Stimulated activated CD4-positive, alpha-beta T cell treated with anti-CD3 and anti-CD28 coated beads, Interleukin-4, amount 100 ng/mL, for 48 hours (primary cell): ENCODE data around the gene THSD4.

Experiments used
- DNase-seq, 2 donors: peaks; one replicate each; pipeline ENCODE4 v3.0.0-alpha.2; 2020; ENCODE audit warnings: low read depth in 2 of 2

The THSD4 gene

DNA sequence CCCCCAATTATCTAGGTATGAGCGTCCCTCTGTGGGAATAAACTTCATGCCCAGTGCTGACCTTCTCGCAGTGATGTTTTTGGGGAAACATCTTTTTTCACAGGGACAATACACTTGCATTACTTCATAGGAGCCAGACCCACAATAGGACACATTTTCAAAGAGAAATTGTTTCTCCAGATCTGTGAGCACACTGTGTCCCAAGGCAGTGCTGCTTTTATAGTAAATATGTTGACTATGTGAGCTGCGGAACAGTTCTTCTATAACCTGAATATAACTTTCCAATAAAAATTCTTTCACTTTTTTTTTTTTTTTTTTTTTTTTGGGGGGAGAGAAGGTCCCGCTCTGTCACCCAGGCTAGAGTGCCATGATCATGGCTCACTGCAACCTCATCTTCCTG, 17.4 kb upstream of the THSD4 start:
- no peak for DNase-seq

DNA sequence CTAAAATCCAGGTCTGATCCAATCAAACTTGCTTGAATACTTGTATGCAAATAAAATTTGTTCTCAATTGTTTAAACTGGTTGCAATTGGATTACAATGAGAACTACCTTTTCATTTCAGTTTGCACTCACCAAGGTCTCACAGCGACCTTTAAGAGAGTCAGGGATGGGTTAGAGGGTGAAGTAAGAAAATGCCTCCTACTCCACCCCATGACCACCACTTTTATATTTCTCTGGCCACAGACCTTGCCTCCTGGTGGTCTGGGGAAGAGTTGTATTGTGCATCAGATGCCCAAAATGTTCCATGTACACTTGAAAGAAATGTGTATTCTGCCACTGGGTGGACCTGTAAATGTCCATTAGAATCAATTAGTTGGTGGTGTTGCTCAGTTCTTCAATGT, 16.4 kb upstream of the THSD4 start:
- DNase-seq: no peak

DNA sequence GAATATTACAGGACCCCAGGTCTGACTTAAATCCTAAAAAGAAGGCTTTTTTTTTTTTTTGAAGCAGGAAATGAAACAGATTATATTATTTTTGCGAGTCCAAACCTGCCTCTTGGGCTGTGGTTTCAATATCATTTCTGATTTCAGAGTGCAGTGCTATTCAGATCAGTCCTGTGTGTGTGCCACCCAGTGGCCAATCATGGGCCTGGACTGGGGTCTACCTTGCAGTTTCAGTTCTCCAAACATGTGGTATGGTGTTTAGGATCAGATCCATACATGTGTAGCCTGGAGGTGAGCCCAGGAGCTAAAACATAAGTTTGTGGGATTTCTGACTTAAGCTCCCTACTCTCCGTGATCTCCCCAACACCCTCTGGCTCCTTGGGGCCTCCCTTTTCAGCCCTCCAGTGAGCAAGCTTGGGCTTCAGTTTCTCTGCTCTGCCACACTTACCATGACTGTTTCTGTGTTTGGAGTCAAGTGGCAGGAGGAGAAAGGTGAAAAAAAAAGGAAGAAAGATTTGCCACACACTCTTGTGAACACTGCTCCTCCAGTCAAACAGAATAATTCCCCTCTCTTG, 12.1 kb upstream of the THSD4 start:
- DNase-seq: no peak

DNA sequence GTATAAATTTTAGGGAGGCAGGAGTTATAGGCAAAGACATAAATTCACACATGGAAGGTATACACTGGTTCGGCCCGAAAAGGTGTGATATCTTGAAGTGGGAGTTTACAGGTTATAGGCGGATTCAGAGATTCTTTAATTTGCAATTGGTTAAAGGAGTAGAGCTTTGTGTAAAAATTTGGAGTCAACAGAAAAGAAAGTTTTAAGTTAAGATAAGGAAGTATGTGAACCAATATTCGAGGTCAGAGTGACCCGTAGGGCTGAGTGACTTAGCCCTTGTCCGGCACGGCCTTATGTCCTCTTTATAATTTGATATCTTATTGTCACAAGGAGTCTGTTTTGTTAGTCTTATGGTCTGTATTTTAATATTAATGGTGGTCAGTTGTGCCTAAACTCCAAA, 10.6 kb upstream of the THSD4 start:
- DNase-seq: no peak

DNA sequence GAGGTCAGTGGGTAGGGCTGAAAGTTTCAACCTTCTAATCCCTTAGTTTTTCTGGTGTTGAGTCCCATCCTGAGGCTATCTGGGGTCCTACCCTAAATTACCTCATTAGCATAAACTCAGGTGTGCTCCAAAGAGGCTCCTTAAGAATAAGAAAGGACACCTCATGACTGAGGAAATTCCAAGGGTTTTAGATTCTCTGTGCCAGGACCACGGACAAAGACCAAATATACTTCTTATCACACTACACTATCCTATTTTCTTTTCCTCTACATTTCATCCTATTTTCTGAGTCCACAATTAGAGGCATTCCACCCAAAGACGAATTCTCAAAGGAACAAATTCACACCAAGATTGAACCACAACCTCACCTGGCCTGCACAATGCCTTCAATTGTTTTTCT, 9.8 kb upstream of the THSD4 start:
- DNase-seq: no peak

DNA sequence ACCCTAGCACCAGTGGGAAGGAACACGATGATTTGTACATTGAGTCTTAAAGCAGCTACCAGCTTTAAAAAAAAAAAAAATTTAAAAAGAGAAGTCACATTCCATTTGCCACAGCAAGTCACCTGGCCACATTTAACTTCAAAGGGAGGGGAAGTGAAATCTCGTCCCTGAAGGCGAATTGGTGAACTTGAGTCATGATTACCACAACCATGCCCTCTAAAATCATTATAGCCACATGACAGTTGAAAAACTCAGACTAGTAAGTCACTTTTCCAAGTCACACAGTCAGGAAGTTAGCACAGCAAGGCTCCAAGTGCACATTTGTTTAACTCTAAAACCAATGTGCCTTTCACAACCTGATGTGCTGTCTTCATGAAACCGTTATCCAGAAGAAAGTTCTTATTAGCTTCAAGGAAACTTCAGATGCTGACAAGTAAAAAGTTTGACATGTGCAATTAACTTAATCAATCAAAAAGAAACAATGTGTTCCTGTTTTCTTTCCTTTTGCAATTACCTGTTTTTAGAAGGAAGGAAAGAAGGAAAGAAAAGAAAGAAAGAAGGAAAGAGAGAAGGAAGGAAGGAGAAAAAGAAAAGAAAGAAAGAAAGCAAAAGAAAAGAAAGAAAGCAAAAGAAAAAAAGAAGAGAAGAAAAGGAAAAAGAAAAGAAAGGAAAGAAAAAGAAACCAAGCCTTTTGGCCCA, 8.3 kb upstream of the THSD4 start:
- DNase-seq: no peak

DNA sequence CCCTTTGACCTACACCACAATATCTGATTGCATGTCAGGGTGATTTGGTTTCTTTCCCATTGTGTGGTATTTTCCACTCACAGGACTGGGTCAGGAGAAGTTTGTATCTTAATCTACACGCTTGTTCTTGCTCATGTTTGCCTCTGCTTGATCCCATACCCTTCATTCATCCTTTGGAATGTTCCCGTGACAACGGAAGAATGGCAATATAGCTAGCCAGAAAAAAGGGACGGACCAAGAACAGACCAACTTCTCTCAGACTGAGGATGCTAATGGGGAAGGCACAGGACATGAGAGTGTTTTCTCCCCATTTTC, 7.8 kb upstream of the THSD4 start:
- DNase-seq: no peak

DNA sequence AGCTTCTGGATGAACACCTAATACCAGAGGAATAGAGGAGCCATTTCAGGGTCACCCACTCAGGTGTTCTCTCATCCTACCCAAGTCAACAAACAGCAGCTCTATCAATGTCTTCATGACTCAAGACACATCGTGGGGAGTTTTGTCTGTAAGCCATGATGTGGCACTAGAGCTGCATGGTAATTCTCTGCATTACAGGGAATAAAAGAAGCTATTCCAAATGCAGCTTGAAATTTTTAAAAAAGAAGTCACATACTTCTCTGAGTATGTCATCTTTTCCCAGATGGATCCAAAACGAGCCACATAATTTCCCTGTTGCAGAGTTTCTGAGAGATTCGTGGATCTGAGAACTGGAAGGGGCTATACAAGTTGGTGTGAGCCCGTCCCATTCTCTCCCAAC, 6.1 kb upstream of the THSD4 start:
- no peak for DNase-seq

DNA sequence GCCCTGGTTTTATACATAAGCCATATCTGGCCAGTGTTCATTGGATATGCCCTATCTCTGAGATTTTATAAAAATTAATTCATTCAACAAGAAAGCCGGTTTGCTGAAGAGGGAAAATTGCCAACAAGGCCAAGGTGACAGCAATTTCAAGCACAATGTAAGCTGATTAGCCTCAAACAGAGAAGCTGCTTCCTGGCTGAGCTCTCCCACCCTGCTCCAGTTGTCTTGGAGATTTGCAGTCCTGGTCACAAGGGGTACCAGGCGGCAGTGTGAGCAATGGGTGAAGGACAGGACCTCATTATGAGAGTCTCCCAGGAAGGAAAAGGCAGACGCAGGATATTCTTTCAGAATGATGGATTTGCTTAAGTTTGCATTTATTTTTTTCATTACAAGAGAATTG, 5.4 kb upstream of the THSD4 start:
- DNase-seq: no peak

DNA sequence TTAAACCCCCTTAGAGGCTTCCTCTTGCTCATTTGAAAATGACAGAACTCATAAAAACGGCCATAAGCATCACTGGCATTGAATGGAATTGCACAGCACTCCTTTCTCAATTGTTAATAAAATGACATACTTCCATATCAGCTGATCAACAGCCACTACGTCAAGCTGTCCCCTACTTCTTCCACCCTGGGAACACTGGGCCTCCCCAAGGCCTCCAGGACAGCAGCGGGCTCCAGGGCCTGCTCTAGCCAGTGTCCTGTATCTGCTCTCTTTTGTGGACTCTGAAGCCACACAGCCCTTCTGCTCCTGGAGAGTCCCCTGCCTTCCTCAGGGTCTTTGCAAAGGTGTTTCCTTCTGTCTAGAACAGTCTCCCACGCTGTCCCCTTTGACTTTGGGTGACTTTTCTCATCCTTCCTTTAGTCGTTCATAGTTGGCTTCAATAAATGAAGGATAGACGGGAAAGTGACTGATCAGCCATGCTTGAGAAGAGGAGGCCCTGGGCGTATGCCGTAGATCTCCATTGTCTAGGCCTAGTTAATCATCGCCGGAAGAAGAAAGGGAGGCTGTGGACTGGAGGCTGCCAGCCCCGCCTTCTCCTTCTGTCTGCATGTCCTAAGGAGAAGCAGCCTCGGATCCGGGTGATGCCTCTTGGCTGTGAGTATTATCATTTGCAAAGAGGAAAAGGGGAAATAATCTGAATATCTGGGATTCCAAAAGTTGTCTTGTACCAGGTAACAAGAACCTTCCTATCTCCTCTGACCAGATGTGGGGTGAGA, 4.7 kb upstream of the THSD4 start:
- DNase-seq: no peak

DNA sequence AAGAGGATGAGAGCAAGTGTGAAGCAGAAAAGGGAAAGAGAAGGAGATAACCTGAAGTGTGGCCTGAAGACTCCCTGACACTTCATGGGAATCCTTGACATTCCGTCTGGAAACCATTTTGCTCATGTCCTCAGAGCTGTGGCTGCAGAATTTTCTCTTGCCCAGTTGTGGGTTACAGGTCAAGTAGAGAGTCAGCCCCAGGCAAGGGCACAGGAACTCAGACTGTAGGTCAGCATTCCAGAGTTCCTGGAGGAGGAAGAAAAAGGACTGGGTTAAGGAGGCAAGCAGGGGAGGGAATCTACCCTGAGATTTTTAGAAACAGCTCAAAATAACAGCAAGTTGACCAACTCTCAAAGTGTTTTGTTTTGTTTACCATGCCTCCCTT, 4.1 kb upstream of the THSD4 start:
- no peak for DNase-seq

DNA sequence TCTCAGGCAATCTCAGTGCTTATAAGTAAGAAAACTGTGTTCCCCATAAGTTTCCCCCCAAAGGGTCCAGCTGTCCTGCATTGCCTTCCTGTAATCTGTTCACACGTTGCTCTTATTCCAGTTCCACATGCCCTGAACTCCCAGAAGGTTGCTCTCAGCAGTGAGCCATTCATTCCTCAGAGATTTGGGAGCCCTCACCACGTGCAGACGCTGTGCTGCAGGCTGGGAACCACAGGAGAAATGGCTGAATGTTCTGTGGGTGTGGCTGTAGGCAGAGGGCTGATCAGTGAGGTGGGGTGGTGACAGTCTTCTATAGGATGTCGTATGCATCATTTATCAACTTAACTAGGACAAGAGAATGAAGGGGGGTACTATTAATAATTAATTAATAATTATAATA, 3.3 kb upstream of the THSD4 start:
- no peak for DNase-seq

DNA sequence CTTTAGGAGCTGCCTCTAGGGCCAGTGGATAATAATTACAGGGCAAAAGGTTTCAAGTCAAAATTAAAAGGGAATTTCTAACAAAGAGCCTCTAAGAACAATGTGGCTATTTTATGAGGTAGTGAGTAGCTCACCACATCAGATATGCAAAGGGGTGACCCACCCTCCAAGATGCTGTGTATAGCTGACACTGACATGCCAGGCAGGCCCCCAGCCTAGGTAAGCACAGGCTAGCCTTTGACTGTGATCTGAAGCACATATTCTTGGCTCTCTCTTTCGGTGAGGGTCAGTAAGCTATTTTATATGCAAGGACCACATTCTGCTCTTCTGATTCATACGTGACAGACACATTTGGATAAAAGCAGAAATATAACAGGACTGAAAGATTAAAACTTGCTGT, 2.8 kb upstream of the THSD4 start:
- DNase-seq: no peak

DNA sequence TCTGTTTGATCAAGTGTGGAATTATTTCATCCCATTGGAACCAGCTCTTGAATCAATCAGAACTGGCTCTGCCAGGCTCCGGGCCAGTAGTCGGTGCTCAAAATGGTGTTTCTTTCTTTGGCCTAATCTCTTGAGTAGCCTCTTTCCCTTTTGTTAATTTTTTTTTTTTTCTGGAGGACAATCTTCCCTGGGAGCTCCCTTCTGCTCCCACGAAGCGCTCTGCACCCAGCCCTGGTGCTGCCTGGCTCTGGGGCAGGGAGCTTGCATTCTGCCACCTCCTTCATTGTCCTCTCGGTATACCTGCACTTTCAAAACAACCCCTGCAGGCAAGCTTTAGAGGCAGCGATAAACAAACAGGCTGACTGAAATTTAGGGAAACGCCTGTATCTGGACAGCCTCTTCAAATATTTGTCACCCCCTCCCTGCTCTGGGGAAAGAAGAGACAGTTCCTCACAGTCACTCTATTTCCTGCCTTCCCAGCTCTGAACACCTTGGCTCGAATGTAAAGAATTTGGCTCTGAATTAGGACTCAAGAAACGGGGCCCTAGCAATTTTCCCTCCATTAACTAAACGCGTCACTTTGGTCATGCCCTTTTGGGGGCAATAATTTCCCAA, 1.1 kb upstream of the THSD4 start:
- no peak for DNase-seq

DNA sequence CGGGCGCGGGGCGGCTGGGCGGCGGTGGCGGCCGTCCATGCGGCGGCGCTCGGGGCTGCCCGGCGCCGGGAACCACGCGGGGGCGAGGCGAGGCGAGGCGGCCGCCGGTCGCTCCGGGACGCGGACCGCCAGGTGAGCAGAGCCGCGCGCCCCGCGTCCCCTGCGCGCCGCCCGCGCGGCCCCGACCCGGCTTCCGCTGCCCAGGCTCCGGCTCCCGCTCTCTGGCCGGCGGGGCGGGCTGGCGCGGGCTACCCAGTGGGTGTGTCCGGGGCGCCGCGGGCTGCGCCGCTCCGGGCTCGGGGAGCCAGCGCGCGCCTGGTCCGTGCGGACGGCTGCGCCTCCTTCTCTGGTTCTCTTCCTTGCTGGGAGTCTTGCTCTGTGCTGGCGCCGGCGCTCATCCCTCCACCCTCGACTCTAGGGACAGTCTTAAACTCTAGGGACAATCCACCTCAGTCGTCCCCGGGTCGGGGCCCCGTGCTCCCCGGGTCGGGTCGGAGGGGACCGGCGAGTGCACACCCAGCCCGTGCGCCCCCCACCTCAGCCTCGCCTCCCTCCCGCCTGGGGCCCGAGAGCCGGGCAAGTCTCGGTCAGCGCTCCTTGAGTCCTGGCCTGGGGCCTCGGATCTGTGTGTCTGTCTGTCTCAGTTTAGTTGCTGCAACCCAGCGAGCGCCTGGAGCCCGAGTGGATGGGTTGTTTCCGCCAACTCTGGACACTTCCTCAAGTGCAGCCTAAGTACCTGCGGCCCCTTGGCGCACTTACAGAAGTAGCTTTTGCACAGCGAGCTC, 488 bp downstream of the THSD4 start:
- no peak for DNase-seq

DNA sequence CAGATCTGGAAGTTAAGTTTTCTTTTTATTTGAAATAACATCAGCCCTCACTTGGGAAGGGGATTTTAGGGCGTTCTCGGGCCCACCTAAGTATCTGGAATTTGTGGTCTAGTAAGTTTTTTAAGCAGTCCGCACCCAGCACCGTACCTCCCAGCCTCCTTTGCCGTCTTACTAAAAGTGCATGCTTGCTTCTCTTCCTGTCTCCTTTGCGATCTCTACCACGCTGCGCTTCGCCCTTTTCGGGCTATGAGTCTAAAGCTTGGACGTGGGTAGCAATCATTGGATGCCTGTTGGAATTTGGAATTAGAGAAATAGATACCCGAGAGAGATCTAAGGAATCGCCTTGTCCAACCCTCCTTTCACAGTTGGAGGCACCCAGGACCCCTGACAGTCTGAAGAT, 1.1 kb downstream of the THSD4 start:
- no peak for DNase-seq

DNA sequence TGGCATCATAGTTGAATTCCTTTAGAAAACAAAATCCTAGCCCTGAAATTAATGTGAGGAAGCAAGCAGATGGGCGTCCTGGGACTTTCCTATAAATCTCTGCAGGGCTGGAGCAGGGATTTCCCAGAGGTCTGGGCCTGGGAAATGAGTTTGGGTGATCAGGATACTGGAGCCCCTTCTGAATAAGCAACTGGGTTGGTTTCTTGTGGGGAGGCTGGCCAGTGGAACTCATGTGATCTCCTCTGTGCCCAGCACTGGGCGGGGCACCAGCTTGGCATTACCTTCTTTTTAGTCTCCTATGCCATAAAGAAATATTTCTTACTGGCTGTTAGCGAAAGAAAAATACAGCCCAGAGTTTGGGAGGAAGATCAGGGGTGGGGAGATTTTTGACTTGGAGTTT, 1.7 kb downstream of the THSD4 start:
- no peak for DNase-seq

DNA sequence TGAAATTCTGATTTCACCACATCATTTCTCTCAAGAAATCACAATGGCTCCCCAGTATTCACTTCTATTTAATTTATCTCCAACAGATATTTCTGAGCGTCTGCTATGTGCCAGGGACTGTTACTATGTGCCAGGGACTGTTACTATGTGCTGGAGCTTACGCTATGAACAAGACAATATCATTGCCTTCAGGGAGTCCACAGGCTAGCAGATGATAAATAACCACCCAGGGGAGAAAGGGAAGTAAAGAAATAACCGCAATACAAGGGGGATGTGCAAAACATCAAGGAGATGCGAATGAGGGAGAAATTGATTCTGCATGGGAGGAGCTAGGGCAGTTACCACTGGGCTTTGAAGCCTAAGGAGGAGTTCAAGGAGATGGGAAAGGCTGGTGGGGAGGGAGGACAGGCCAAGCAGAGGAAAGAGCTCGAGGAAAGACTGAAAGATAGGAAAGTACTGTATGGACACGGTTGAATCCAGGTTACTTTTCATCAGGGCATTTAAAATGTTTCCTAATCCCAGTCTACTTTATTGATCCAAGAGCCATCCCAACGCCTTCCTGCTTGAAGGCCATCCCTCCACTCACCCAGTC, 2.5 kb downstream of the THSD4 start:
- no peak for DNase-seq

DNA sequence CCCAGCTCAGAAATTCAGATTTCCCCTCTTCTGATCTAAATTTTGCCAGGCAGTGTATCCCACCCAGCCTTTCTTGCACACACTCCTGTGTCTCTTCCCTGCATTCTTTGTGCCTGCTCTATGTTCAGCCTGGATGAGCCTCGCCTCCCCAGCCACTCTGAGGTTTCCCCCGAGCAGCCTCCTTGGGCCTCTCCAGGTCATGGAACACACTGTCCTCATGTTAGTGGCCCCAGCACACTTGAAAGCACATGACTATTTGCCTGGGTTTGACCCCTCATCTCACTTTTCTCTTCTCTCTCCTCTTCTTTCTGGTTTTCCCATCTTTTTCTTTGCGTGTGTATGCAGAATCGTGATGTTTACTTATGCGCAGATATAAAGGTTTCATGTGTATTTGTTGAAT, 3.1 kb downstream of the THSD4 start:
- no peak for DNase-seq

DNA sequence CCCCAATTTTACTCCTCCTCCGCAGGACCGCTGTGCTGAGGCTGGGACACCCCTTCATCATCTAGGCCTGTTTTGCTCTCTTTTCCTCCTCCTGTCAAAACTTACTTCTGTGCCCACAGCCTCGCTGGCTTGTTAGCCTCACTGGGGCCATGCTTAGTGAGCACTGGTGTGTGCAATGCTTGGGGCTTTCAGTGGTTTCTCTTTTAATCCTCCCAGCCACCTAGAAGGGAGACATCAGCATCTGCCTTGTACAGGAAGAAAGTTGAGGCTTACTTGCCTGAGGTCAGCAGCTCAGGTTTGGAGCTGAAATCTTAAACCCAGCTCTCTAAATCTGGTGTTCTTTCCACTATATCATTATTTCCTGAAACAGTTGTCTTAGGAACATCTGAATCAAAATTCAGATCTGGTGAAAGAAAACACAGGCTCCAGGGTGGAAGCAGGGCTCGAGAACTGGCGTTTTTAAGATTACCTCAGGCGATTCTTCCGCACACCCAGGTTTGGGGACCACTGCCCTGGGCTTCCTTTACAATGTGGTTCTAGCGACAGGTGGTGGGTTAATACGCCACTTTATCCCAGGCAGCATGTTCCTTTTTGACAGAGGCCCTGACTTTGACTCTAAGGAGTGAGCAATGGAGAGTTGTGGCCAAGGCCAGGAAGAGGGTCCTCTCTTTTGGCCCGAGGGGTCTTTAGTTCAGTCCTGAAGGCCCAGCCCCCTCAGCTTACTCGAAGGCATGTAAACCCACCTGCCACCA, 3.8 kb downstream of the THSD4 start:
- DNase-seq: no peak

DNA sequence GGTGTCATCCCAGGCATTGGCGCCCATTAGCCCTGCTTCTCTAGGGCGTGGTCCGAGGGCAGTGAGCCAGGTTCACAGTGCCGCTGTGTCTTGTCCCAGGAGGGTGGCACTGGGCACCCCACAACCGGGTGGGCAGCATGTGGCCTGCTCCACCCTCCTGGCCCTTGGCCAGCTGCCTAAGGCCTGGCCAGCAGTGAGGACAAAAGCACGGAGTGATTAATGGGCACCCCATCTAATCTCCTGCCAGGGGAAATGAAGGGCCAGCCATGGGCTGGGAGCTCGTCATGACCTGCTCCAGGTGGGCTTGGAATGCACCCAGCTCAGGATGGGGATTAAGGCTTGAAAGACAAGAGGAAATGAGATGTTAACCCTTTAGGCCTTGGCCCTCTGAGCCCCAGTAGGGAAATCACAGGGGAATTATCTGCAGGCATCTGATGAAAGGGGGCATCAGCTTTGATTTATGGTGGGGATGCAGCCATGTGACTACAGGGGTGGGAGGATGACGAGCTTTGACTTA, 5.2 kb downstream of the THSD4 start:
- no peak for DNase-seq
